ENCODE results near the gene RDH13. TPM values are rescaled to one million over a fixed set of nuclear protein-coding genes. Genes with fewer than 3 reads are reported as not detected.

The RDH13 gene
- total and polyA plus RNA-seq, 10 donors, result 4.6 to 31.5 (median 17.2) TPM

DNA sequence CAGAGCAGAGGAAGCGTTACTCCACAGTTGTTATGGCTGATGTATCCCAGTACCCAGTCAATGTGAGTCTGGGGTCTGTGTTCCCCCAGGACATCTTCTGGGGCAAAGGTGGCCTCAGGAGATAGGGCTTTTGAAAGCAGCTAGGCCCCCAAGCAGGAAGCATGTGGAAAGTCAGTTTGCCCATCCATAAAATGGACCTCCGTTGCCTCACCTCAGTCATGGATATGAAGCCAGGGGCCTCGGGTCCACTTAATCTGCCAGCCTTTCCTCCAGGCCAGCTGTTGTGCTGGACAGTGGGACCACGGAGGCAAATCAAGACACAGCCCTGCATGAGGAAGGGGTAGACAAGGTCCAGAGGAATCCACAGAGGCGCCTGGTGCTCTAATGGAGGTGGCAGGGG, 16.0 kb upstream of the RDH13 start:
- 79 to 91% (median 84%) methylated on average over 4 to 5 of the region's 5 CpGs for WGBS, 5 donors
- intact Hi-C loops (cut with DNase I; ENCODE audit: low total_unique reads), result no loop called here
- Histone ChIP-seq H3K4me3 (no peak overlapping the region), H3K4me1 (peaks cover 7 to 41% (median 31%) of the 10 kb centered on the region in 6 donors), H3K27ac (no peak overlapping the region), H3K36me3 (no peaks in the 10 kb centered on the region), H3K27me3 (replicated peaks in 1 of 7) (peaks cover 10 to 84% (median 58%) of the 10 kb centered on the region in 7 donors), H3K9me3 (peaks cover 0 to 7% (median 0%) of the 10 kb centered on the region in 8 donors)
- TF ChIP-seq POLR2AphosphoS5 (IDR thresholded peaks at IDR 0.05) (no peak), POLR2A (IDR thresholded peaks at IDR 0.05) (no peak)
- TF ChIP-seq, protein P1, sequence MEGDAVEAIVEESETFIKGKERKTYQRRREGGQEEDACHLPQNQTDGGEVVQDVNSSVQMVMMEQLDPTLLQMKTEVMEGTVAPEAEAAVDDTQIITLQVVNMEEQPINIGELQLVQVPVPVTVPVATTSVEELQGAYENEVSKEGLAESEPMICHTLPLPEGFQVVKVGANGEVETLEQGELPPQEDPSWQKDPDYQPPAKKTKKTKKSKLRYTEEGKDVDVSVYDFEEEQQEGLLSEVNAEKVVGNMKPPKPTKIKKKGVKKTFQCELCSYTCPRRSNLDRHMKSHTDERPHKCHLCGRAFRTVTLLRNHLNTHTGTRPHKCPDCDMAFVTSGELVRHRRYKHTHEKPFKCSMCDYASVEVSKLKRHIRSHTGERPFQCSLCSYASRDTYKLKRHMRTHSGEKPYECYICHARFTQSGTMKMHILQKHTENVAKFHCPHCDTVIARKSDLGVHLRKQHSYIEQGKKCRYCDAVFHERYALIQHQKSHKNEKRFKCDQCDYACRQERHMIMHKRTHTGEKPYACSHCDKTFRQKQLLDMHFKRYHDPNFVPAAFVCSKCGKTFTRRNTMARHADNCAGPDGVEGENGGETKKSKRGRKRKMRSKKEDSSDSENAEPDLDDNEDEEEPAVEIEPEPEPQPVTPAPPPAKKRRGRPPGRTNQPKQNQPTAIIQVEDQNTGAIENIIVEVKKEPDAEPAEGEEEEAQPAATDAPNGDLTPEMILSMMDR (IDR thresholded peaks at IDR 0.05 in 8 of 11, conservative IDR thresholded peaks at IDR 0.05 in 3 of 11), result no peak
- no peak for DNase-seq

DNA sequence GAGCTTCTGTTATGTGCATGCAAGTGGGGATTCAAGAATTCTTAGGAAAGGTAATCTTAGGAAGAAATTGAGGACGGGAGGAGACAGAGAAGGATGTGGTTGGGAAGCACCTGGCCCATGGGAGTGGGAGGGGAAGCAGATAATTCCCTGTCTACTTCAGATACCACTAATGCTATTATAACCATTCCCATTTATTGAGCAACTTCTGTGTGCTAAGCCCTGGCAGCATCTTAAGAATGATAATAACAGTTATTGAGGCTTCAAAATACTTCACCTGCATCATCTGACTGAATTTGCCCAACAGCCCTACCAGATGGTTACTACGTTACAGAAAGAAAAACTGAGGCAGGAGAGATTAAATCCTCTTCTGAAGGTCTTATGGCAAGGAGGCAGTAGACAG, 14.2 kb upstream of the RDH13 start:
- intact Hi-C loops (cut with DNase I; ENCODE audit: low total_unique reads), result no loop called here
- H3K36me3 ChIP-seq, result no peaks in the 10 kb centered on the region
- no peak for TF ChIP-seq POLR2AphosphoS5 (IDR thresholded peaks at IDR 0.05)
- TF ChIP-seq, protein P1 (IDR thresholded peaks at IDR 0.05 in 8 of 11, conservative IDR thresholded peaks at IDR 0.05 in 3 of 11), result no peak
- no peak for TF ChIP-seq POLR2A (IDR thresholded peaks at IDR 0.05)
- H3K9me3 ChIP-seq, result peaks cover 0 to 7% (median 0%) of the 10 kb centered on the region in 8 donors
- peaks cover 7 to 26% (median 23%) of the 10 kb centered on the region in 6 donors for H3K4me1 ChIP-seq
- no peak for DNase-seq
- no peak overlapping the region for H3K4me3 ChIP-seq
- H3K27ac ChIP-seq, result no peak overlapping the region
- peaks cover 2 to 82% (median 40%) of the 10 kb centered on the region in 7 donors for H3K27me3 ChIP-seq (replicated peaks in 1 of 7)
- 62 to 88% (median 67%) methylated on average over 2 of the region's 2 CpGs for WGBS, 5 donors

DNA sequence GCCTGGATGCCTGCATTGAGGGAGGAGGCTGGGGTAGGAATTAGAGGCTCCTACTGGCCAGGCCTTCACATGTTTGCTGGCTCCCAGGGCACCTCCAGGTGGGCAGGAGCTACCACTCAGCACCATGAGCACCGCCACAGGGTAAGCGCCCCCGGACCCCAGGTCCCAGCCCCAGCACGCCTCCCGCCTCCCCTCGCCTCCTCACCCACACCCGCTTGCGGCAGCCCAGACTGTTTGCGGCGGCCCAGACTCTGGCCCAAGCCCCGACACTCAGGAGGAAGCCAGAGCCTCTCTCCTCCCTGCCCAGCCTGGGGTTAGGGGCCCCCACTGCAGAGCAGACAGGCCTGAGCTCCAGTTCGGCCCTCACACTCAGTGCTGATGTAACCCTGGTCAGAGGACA, 13.4 kb upstream of the RDH13 start:
- Histone ChIP-seq H3K27ac (no peak overlapping the region), H3K27me3 (replicated peaks in 1 of 7) (peaks cover 2 to 82% (median 39%) of the 10 kb centered on the region in 7 donors), H3K9me3 (peaks cover 0 to 6% (median 0%) of the 10 kb centered on the region in 8 donors), H3K4me1 (peaks cover 7 to 25% (median 15%) of the 10 kb centered on the region in 6 donors), H3K36me3 (no peaks in the 10 kb centered on the region), H3K4me3 (no peak overlapping the region)
- TF ChIP-seq POLR2A (IDR thresholded peaks at IDR 0.05) (no peak), POLR2AphosphoS5 (IDR thresholded peaks at IDR 0.05) (no peak)
- TF ChIP-seq, protein P1 (IDR thresholded peaks at IDR 0.05 in 8 of 11, conservative IDR thresholded peaks at IDR 0.05 in 3 of 11), result no peak
- 63 to 95% (median 82%) methylated on average over 7 to 12 of the region's 12 CpGs for WGBS, 5 donors
- no peak for DNase-seq
- intact Hi-C loops (cut with DNase I; ENCODE audit: low total_unique reads), result no loop called here

DNA sequence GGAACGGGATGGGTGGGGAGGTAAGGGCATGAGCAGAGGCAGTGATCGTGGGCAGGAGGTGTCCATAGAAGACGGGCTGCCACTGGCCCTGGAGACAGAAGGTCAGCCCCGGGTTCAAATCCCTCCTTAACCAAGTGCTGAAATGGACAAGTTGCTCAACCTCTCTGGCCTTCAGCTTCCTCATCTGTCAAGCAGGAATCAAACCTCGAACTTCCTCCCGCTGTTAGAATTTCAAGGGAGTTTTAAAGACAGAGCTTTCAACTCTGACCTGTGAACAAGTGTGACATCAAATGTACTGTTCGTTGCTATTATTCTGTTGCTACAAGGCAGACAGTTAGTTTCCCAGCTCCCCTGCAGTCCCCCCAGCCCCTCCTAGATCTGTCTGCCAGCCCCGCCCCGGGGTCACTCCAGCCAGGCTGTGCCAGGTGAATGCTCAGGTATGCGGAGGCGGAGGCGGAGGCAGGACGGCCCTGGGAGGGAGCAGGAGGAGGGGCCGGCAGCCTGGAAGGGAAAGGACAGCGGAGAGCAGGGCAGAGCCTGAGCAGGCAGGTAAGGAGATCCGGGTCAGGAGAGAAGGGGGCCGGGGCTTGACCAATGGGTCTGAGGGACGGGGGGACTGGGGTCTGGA, 12.5 kb upstream of the RDH13 start, which contains the start of gene EPS8L1:
EPS8L1 (plus strand) TSS at position 499 of the 628 bp plus-strand sequence. CDS start 576 bp downstream, outside the sequence.
- intact Hi-C loops (cut with DNase I; ENCODE audit: low total_unique reads), result no loop called here
- Histone ChIP-seq H3K36me3 (no peaks in the 10 kb centered on the region), H3K27me3 (replicated peaks in 1 of 7) (peaks cover 0 to 82% (median 39%) of the 10 kb centered on the region in 7 donors), H3K9me3 (peaks cover 0 to 6% (median 0%) of the 10 kb centered on the region in 8 donors), H3K4me1 (peaks cover 1 to 25% (median 6%) of the 10 kb centered on the region in 6 donors), H3K4me3 (no peak within 1 kb of the TSS), H3K27ac (no peak within 1 kb of the TSS)
- 38 to 51% (median 45%) methylated on average over 17 to 18 of the region's 18 CpGs for whole genome bisulfite sequencing, 5 donors
- DNase-seq, result no peak
- TF ChIP-seq, protein P1 (IDR thresholded peaks at IDR 0.05 in 8 of 11, conservative IDR thresholded peaks at IDR 0.05 in 3 of 11), result no peak
- TF ChIP-seq POLR2AphosphoS5 (IDR thresholded peaks at IDR 0.05), result no peak
- TF ChIP-seq POLR2A (IDR thresholded peaks at IDR 0.05), result no peak
